Panc1 (cell line): ENCODE results near the gene HSF5. TPM values are rescaled to one million over a fixed set of nuclear protein-coding genes. Genes with fewer than 3 reads are reported as not detected.

Source experiments
- ATAC-seq: fragments of 200-7000 bp; cut with Tn5 transposase; 2 replicates; pipeline ENCODE4 v1.9.1; 2020; ENCODE audit warnings: mild to moderate bottlenecking, moderate library complexity
- BruUV-seq: library from RNA; stranded (reverse); fragments of 400-500 nt; replicated peaks from 2 replicates; lab custom pipeline; 2021; lab: Mats Ljungman, UMichigan
- CTCF ChIA-PET: fragments of 300-600 bp; sonication (Branson Sonifier 250); formaldehyde crosslinking; loops from one replicate; lab custom pipeline; 2022; ENCODE audit warnings: antibody characterized with exemption; lab: Charles Lee
- POLR2A ChIA-PET: fragments of 300-600 bp; sonication (Branson Sonifier 250); formaldehyde crosslinking; loops from one replicate; lab custom pipeline; 2022; ENCODE audit warnings: antibody characterized with exemption; lab: Charles Lee
- DNase-seq: peaks from one replicate; pipeline ENCODE4 v3.0.0-alpha.2; 2010; ENCODE audit warnings: low read depth, low spot score
- H3K27ac ChIP-seq: 2 replicates; pipeline ENCODE4 v1.5.1; 2011; ENCODE audit warnings: mild to moderate bottlenecking, low read length, inconsistent platforms
- H3K27me3 ChIP-seq: fragments of 200-500 bp; sonication (Bioruptor generic); 2 replicates; pipeline ENCODE4 v1.6.0; 2014; ENCODE audit warnings: low read length, inconsistent platforms; ENCODE audit not compliant: control insufficient read depth, insufficient read depth
- H3K36me3 ChIP-seq: fragments of 200-500 bp; sonication (Bioruptor generic); 2 replicates; pipeline ENCODE4 v1.5.1; 2014; ENCODE audit warnings: inconsistent platforms, mild to moderate bottlenecking, low read length, moderate library complexity; ENCODE audit not compliant: control insufficient read depth, insufficient read depth
- H3K4me1 ChIP-seq: 2 replicates; pipeline ENCODE4 v1.5.1; 2011; ENCODE audit warnings: inconsistent platforms, mild to moderate bottlenecking, low read length, moderate library complexity; ENCODE audit not compliant: control insufficient read depth, insufficient read depth
- H3K4me3 ChIP-seq, 2 experiments: 2 replicates each; pipeline ENCODE4 v1.5.1; 2011 to 2012; ENCODE audit warnings: low read depth in 2 of 2, low read length in 2 of 2, mild to moderate bottlenecking in 2 of 2, inconsistent platforms in 1 of 2, moderate library complexity in 1 of 2
- H3K9me3 ChIP-seq: fragments of 200-500 bp; sonication (Bioruptor generic); 2 replicates; pipeline ENCODE4 v1.5.1; 2014; ENCODE audit warnings: low read depth, mild to moderate bottlenecking, inconsistent platforms, low read length, moderate library complexity; ENCODE audit not compliant: control insufficient read depth, insufficient read depth
- CTCF ChIP-seq: fragments of 450-650 bp; IDR thresholded peaks from 2 replicates; pipeline ENCODE4 v1.5.1; 2017; ENCODE audit warnings: mild to moderate bottlenecking
- POLR2AphosphoS5 ChIP-seq: IDR thresholded peaks from 2 replicates; pipeline ENCODE4 v1.6.1; 2012; ENCODE audit warnings: mild to moderate bottlenecking, low read depth, low read length, moderate library complexity
- REST ChIP-seq, 2 experiments: IDR thresholded peaks; 2 replicates each; pipeline ENCODE4 v1.6.1; 2011 to 2012; ENCODE audit warnings: low read depth in 2 of 2, control low read depth in 1 of 2, low read length in 1 of 2, mild to moderate bottlenecking in 1 of 2, moderate library complexity in 1 of 2; ENCODE audit not compliant: insufficient read depth in 1 of 2
- SIN3A ChIP-seq: IDR thresholded peaks from 2 replicates; pipeline ENCODE4 v1.6.1; 2012; ENCODE audit warnings: low read depth, mild to moderate bottlenecking, low read length, moderate library complexity, borderline replicate concordance; ENCODE audit not compliant: insufficient read depth
- TCF7L2 ChIP-seq: IDR thresholded peaks from 2 replicates; pipeline ENCODE4 v1.6.1; 2011; ENCODE audit warnings: mild to moderate bottlenecking, low read depth, low read length, inconsistent platforms
- in situ Hi-C: cut with HindIII; loops from 2 replicates; pipeline ENCODE4 v1.10.0; 2016; ENCODE audit warnings: low sequenced_read_pairs, low pct_unique_long_range_greater_than_20kb
- intact Hi-C: fragments of 100-400 bp; cut with micrococcal nuclease; formaldehyde crosslinking; loops from one replicate; pipeline ENCODE4 v1.10.0; 2022; ENCODE audit not compliant: unreplicated experiment
- total RNA-seq: library from RNA; stranded (reverse); gene quantifications from one replicate; pipeline ENCODE4 v1.2.1, GENCODE V29; 2021; ENCODE audit not compliant: unreplicated experiment

HSF5 gene
- total RNA-seq, 1 experiment from 2014 or later, result not detected

DNA sequence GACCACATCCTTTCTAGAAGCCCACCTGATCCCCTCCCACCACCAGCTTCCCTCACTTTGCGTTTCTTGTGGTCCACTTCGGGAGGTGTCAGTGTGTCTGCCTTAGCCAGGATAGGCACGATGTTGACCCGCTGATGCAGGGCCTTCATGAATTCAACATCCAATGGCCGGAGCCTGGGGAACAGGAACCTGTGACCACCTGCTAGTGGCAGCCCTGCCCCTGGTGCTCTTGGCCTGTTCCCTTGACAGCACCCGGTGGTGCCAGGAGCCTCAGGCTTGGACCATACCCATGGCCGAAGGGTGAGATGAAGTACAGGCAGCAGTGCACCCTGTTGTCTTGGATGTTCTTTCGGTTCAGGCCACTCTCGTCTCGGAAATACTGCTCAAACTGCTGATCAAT, 33.5 kb upstream of the HSF5 start:
- Histone ChIP-seq H3K4me1 (peaks cover 4% of the 10 kb centered on the region; the same call in 1 of the 2 replicates), H3K4me3 (no peak overlapping the region), H3K27ac (no peak overlapping the region), H3K36me3 (no peaks in the 10 kb centered on the region; the same call in 1 of the 2 replicates), H3K9me3 (no peaks in the 10 kb centered on the region), H3K27me3 (no peaks in the 10 kb centered on the region)
- DNase-seq (no peak), ATAC-seq (no peak)
- intact Hi-C loops, result no loop called here
- ChIA-PET CTCF (no interaction called here), POLR2A (no interaction called here)
- no peak for TF ChIP-seq SIN3A
- TF ChIP-seq TCF7L2, result no peak
- in situ Hi-C loops, result no loop called here
- BruUV-seq, result no TSS peak

- no peaks in the 10 kb centered on the region for H3K27me3 ChIP-seq
- DNase-seq, result no peak
- intact Hi-C loops (no loop called here), in situ Hi-C loops (no loop called here)
- TF ChIP-seq CTCF (peak; percentile 66), TCF7L2 (no peak), POLR2AphosphoS5 (no peak), REST (IDR thresholded peaks at IDR 0.05; ENCODE audit: insufficient read depth in 1 of 2, low read depth in 2 of 2, low read length in 1 of 2) (no peak), SIN3A (no peak)
- no TSS peak for BruUV-seq
- peaks cover 4% of the 10 kb centered on the region; the same call in 1 of the 2 replicates for H3K4me1 ChIP-seq
- ATAC-seq, result no peak
- H3K36me3 ChIP-seq, result no peaks in the 10 kb centered on the region; the same call in 1 of the 2 replicates
- no peak overlapping the region for H3K27ac ChIP-seq
- ChIA-PET POLR2A (no interaction called here), CTCF (interaction anchor here (0.8 kb wide), 1 partner anchor 8 kb away, joined by 3 read pairs; no protein-coding TSS in a partner anchor)
- no peaks in the 10 kb centered on the region for H3K9me3 ChIP-seq
- H3K4me3 ChIP-seq, result no peak overlapping the region
Observed at GRCh38 chr17:58520843-58521430, 32.7 kb upstream of the HSF5 start.
